ENCODE measurements around the gene NFIA.

DNA sequence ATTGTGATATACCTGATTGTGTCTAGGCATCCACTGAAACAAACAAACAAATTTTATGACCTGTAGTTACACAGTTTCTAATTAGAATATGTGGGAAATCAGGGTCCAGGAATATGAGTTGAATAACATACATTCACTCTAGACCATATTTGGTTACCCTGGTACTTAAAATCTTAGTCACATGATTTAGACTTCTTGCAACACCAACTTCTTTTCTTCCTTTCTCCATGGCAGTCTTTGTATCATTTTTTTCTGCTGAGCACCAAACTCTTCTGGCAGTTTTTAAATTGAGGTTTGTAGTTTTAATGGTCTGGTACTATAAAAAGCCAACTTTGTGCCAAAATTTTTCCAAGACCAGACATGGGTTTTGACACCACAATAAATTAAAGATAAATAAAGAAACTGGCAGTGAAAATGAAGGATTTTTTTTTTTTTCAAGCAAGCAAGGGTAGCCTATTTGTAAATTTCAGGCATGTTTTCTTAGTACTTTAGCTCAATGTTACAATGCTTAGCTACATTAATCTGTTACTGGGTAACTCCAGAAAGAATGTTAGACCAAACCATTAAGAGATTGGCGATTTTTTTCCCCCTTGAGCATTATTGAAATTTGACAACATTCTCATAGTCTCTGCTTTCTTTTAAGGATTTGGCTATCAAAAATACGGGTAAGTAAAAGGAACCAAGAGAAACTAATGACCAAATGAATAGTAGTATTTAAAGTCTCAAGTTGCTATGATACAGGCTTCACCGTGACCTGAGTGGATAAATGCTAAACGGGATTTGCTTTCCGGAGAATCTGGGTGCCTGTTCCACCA lies 108.5 kb downstream of the NFIA start:
- TF ChIP-seq, protein P1, sequence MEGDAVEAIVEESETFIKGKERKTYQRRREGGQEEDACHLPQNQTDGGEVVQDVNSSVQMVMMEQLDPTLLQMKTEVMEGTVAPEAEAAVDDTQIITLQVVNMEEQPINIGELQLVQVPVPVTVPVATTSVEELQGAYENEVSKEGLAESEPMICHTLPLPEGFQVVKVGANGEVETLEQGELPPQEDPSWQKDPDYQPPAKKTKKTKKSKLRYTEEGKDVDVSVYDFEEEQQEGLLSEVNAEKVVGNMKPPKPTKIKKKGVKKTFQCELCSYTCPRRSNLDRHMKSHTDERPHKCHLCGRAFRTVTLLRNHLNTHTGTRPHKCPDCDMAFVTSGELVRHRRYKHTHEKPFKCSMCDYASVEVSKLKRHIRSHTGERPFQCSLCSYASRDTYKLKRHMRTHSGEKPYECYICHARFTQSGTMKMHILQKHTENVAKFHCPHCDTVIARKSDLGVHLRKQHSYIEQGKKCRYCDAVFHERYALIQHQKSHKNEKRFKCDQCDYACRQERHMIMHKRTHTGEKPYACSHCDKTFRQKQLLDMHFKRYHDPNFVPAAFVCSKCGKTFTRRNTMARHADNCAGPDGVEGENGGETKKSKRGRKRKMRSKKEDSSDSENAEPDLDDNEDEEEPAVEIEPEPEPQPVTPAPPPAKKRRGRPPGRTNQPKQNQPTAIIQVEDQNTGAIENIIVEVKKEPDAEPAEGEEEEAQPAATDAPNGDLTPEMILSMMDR (IDR thresholded peaks at IDR 0.05; ENCODE audit: low read length), result no peak
- TF ChIP-seq EZH2phosphoT487 (IDR thresholded peaks at IDR 0.05; ENCODE audit: low read length), result no peak
